Panc1 (cell line): ENCODE data around the gene ODC1.

Experiments
- CTCF ChIP-seq: fragments of 450-650 bp; IDR thresholded peaks from 2 replicates; pipeline ENCODE4 v1.5.1; 2017; ENCODE audit warnings: mild to moderate bottlenecking
- POLR2AphosphoS5 ChIP-seq: IDR thresholded peaks from 2 replicates; pipeline ENCODE4 v1.6.1; 2012; ENCODE audit warnings: mild to moderate bottlenecking, low read depth, low read length, moderate library complexity

GRCh38 chr2:10495311-10495987, 47.3 kb upstream of the ODC1 start:
- no peak for TF ChIP-seq CTCF
- TF ChIP-seq POLR2AphosphoS5: no peak
